GM21367 (cell line): ENCODE data around the gene KIAA0825.

ENCODE experiments used
- ATAC-seq: cut with Tn5 transposase; IDR thresholded peaks from one replicate; pipeline ENCODE4 v1.9.1; 2021; ENCODE audit not compliant: unreplicated experiment

KIAA0825 gene

GRCh38 chr5:94329115-94329514 is 289.3 kb downstream of the KIAA0825 start:
- ATAC-seq, result no peak

- ATAC-seq, result no peak
Observed at GRCh38 chr5:94326586-94326985, 291.8 kb downstream of the KIAA0825 start.

- ATAC-seq, result no peak
Observed at GRCh38 chr5:94316916-94317838, 301.2 kb downstream of the KIAA0825 start.

GRCh38 chr5:94314460-94315131 is 303.8 kb downstream of the KIAA0825 start:
- no peak for ATAC-seq

GRCh38 chr5:94313696-94314095 is 304.7 kb downstream of the KIAA0825 start:
- ATAC-seq, result no peak

DNA sequence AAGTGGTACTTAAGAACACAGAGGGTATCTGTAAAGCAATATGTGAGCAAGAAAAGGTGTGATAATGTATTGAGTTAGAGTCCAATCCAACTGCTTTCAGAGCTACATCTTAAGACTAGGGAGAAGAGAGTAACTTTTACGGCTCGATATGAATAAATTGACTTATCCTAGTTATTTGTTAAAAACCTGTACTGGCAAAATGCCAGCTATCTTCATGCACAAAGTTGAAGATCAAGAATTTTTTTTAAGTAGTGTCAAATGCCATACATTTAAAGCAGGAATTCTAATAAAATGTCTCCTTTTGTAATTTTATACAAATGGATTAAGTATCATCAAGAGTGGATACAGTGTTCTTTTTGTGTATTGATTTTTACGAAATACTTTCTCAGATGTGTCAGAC is 305.2 kb downstream of the KIAA0825 start:
- no peak for ATAC-seq

- no peak for ATAC-seq
Observed at GRCh38 chr5:94312298-94312697, 306.1 kb downstream of the KIAA0825 start.

DNA sequence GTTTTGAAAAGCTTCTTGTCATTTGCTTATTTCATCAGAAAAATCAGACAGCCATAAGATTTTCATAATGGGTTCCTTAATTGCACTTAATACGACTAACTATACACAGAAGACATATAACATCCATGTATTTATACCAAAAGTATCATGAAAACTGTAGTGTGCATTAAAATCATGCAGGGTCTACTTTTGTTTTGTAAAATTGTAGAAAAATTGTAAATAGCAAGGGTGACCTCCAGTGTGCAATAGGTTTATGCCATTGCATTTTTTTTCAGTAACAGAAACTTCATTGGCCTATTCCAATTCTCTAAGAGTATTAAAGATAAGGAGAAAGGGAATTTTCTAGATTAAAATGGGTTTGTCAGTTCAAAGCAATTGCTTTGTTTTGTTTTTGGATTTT is 307.6 kb downstream of the KIAA0825 start:
- ATAC-seq, result no peak

DNA sequence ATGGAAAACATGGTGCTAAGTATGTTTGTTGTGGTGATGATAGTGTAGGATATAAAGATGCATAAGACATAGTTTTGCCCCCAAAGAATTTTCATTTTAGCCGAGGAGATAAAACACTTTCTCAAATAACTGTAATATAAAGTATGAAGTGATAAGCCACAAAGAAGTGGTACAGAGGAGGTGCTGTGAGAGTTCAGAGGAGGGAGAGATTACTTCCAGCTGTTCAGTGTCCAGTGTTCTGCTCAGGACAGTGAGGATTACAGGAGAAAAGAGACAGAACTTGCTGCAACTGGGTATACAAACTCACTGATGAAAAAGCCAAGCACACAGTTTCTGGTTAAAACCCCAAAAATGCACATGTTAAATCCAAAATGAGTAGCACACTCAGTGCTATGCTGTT is 309.3 kb downstream of the KIAA0825 start:
- no peak for ATAC-seq

GRCh38 chr5:94308442-94308841 is 310.0 kb downstream of the KIAA0825 start:
- no peak for ATAC-seq

DNA sequence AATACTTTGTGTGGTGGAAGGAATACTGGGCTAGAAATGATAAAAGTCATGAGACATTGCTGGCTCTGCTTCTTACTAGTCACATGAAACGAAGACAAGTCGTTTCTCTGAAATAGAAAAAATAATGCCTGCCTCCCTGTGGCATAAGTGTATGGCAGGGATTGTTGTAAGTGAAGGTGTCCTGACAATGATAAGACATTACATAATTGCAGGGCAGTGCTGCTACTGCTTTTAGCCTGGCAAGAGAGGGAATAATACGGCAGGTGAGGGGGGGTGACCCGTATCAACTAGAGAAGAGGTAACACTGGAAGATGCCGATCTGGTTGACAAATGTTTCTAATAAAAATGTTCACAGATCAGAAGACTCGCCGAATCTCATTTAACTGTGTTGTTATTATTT is 314.3 kb downstream of the KIAA0825 start:
- ATAC-seq, result no peak

- no peak for ATAC-seq
Observed at GRCh38 chr5:94288937-94289336, 329.5 kb downstream of the KIAA0825 start.

DNA sequence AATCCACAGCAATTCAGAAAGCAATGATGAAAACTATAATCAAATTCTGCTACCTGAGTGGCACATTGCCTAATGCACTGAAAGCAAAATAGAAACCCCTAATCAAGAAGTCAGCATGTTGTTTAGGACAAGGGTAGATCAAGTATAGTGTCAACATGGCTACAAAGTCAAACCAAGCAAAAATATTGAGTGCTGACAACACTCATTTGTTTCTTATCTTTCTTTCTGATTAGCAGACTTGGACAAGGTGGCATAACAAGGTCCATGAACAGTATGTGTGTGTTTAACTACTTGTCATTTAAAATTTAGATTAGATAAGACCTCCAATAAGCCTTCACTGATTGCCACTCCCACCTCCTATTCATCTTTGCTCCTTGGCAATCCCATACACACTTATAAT is 332.4 kb downstream of the KIAA0825 start:
- no peak for ATAC-seq

DNA sequence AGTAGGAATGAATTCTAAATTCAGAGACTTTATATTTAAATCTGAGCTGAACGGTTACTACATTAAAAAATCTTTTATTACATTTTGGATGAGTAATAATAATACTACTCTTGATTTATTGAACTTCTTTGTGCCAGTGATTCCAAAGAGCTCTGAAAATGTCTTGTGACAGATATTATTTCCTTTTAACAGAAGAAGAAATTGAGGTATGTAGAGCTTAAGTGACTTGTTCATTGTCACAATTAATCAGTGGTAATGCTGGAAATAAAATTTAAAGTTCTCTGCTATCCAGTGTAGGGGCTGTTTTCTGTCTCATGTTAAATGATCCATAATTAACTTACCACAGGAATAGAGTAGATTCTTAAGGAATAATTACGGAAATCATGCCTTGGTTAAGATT is 335.3 kb downstream of the KIAA0825 start:
- ATAC-seq, result no peak

DNA sequence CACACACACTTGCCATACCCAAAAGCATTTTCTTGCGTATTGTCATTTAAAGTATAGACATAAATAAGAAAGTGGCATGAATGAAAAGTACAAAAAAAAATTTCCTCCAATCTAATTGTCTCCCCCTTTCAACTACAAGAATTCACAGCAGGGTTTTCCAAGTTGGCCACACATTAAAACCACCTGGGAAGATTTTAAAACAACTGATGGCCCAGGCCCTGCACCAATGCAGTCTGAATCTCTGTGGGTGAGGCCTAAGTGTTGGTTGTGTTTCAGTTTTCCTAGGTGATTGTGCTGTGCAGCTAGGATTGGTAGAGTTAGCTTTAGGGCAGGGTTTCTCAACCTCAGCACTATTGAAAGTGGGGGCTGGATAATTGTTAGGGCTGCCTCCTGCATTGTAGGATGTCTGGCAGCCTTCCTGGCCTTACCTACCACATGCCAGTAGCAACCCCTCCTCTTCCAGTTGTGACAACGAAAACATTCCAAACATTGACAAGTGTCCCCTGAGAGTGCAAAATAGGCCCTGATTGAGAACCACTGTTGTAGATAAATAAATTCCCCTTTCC is 337.1 kb downstream of the KIAA0825 start:
- no peak for ATAC-seq

GRCh38 chr5:94276751-94277150 is 341.7 kb downstream of the KIAA0825 start:
- ATAC-seq, result no peak

- no peak for ATAC-seq
Observed at GRCh38 chr5:94276048-94276447, 342.4 kb downstream of the KIAA0825 start.

- ATAC-seq, result no peak
Observed at GRCh38 chr5:94274707-94275106, 343.7 kb downstream of the KIAA0825 start.

GRCh38 chr5:94268226-94268625 is 350.2 kb downstream of the KIAA0825 start:
- no peak for ATAC-seq

DNA sequence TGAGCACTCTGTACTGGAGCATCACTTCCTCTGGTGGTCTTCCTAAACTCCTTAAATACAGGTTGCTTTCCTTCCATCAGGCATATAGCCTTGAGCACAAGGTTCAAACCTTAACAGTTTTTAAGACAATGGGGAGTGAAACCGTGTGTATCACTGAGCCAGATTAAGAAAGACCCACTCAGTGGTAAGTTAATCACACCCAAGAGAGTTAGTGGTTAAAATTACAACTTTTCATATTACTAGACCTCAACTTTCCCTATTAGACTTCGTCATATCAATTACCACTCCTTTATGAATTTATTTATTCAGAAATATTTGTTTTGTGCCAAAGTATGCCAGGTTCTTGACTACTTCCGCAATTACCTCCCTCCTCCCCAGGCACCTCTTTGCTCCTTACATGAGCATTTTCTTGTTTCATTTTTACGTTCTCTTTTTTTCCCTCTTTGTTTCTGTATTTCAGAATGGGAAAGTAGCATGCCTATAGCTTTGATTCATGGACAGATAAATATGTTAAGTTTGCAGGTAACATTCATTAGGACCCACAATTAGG is 351.0 kb downstream of the KIAA0825 start:
- no peak for ATAC-seq

DNA sequence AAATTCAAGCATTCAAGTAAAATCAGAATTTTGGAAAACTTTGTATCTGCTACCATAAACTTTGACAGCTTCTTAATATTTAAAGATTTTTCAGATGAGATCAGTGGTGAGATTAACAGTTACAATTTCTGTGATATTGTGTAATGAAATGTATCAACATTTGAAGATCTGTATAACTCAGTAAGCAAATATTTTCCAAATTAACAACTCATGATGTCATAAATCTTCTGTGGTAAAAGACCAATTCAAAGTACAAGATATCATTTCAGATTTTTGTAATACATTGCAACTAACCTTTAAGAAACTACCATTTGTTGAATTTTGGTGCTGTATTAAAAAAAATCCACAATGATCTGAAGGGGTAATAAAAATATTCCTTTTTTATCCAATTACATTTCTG is 352.2 kb downstream of the KIAA0825 start:
- no peak for ATAC-seq

DNA sequence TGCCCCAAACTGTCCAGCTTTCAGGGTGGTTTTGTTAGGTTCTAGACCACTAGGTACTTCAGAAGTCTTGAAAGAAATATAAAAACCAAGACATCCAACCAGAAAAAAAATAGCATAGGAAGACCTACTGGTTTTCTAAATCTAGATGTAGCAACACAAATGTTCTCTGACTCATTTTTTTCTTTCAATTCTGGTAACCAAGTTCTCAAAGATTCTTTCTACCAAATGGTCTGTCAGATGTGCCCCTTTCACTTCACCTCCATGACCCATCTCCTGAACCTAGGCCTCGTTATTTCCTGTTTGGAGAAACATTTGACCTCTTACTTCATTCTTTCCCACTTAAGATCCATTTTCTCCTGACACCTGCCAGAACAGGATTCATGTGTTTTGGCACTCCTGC is 355.3 kb downstream of the KIAA0825 start:
- ATAC-seq, result no peak
